ENCODE results near the gene SLC44A1. TPM values are rescaled to one million over a fixed set of nuclear protein-coding genes. Genes with fewer than 3 reads are reported as not detected.
A peak's percentile ranks its signal among the peaks of the same experiment; 100 is the strongest.

Gene SLC44A1
- total and polyA plus RNA-seq, 12 donors, result 6.8 to 73.1 (median 36.3) TPM

- intact Hi-C loops (cut with DNase I), result loop anchor here in 1 of 2 donors (10.0 kb wide), 1 partner anchor 257 kb away; the partner anchor contains the start of gene TMEM38B
- no peak for TF ChIP-seq CTCF (IDR thresholded peaks at IDR 0.05)
- H3K27ac ChIP-seq, result no peak overlapping the region
Observed at GRCh38 chr9:105438141-105438806, 193.8 kb downstream of the SLC44A1 start.

GRCh38 chr9:105439428-105439827 is 195.0 kb downstream of the SLC44A1 start:
- intact Hi-C loops (cut with DNase I), result loop anchor here in 1 of 2 donors (10.0 kb wide), 1 partner anchor 255 kb away; the partner anchor contains the start of gene TMEM38B
- Histone ChIP-seq H3K36me3 (replicated peaks in 1 of 2) (no peaks in the 10 kb centered on the region), H3K27me3 (no peaks in the 10 kb centered on the region), H3K4me1 (replicated peaks in 1 of 2) (peaks cover 14 to 15% of the 10 kb centered on the region in 2 donors), H3K9me3 (replicated peaks in 1 of 3) (no peaks in the 10 kb centered on the region), H3K27ac (no peak overlapping the region), H3K4me3 (no peak overlapping the region)
- DNase-seq, result no peak
- TF ChIP-seq POLR2A (IDR thresholded peaks at IDR 0.05), result no peak
- TF ChIP-seq CTCF (IDR thresholded peaks at IDR 0.05), result no peak

More at GRCh38 chr9:105438141-105438806, 193.8 kb downstream of the SLC44A1 start:
- DNase-seq, result no peak
- peaks cover 14 to 15% of the 10 kb centered on the region in 2 donors for H3K4me1 ChIP-seq (replicated peaks in 1 of 2)
- H3K9me3 ChIP-seq (replicated peaks in 1 of 3), result no peaks in the 10 kb centered on the region
- no peaks in the 10 kb centered on the region for H3K36me3 ChIP-seq (replicated peaks in 1 of 2)
- H3K27me3 ChIP-seq, result no peaks in the 10 kb centered on the region
- no peak overlapping the region for H3K4me3 ChIP-seq
- 72 to 77% (median 75%) methylated on average over 8 of the region's 8 CpGs for WGBS, 4 donors

- Histone ChIP-seq H3K4me1 (replicated peaks in 1 of 2) (peaks cover 12 to 14% of the 10 kb centered on the region in 2 donors), H3K4me3 (no peak overlapping the region), H3K9me3 (replicated peaks in 1 of 3) (no peaks in the 10 kb centered on the region), H3K36me3 (replicated peaks in 1 of 2) (no peaks in the 10 kb centered on the region), H3K27ac (peak overlapping the region; percentile 58 to 93 (median 70)), H3K27me3 (no peaks in the 10 kb centered on the region)
- WGBS, 4 donors, result 33 to 47% (median 41%) methylated on average over 2 of the region's 2 CpGs
- intact Hi-C loops (cut with DNase I), result loop anchor here in 1 of 2 donors (10.0 kb wide), 1 partner anchor 113 kb away; the partner anchor contains the start of gene FKTN
- TF ChIP-seq POLR2A (IDR thresholded peaks at IDR 0.05), result peak in 1 of 2 donors; percentile 18
- TF ChIP-seq CTCF (IDR thresholded peaks at IDR 0.05), result no peak
- DNase-seq, result peak; percentile 86 to 98 (median 95)
Observed at GRCh38 chr9:105441616-105442160, 197.2 kb downstream of the SLC44A1 start.

GRCh38 chr9:105443121-105443520 is 198.7 kb downstream of the SLC44A1 start:
- peaks cover 12 to 14% of the 10 kb centered on the region in 2 donors for H3K4me1 ChIP-seq (replicated peaks in 1 of 2)
- no peak overlapping the region for H3K27ac ChIP-seq
- TF ChIP-seq CTCF (IDR thresholded peaks at IDR 0.05), result no peak
- no peak for TF ChIP-seq POLR2A (IDR thresholded peaks at IDR 0.05)
- no peaks in the 10 kb centered on the region for H3K36me3 ChIP-seq (replicated peaks in 1 of 2)
- intact Hi-C loops (cut with DNase I), result loop anchor here in 1 of 2 donors (10.0 kb wide), 1 partner anchor 112 kb away; the partner anchor contains the start of gene FKTN
- no peaks in the 10 kb centered on the region for H3K9me3 ChIP-seq (replicated peaks in 1 of 3)
- DNase-seq, result no peak
- no peaks in the 10 kb centered on the region for H3K27me3 ChIP-seq
- H3K4me3 ChIP-seq, result no peak overlapping the region
- 92 to 94% (median 93%) methylated on average over 8 of the region's 8 CpGs for WGBS, 4 donors

Data from adrenal gland (tissue), 12 donors.